ENCODE results near the gene PRRC2C. TPM values are rescaled to one million over a fixed set of nuclear protein-coding genes. Genes with fewer than 3 reads are reported as not detected.
A peak's percentile ranks its signal among the peaks of the same experiment; 100 is the strongest.

The PRRC2C gene
- total and polyA plus RNA-seq, 2 of the 13 experiments (the other 11 are each of a cell fraction or from before 2014, with no cell fraction given), result 46.2 to 57.0 TPM

DNA sequence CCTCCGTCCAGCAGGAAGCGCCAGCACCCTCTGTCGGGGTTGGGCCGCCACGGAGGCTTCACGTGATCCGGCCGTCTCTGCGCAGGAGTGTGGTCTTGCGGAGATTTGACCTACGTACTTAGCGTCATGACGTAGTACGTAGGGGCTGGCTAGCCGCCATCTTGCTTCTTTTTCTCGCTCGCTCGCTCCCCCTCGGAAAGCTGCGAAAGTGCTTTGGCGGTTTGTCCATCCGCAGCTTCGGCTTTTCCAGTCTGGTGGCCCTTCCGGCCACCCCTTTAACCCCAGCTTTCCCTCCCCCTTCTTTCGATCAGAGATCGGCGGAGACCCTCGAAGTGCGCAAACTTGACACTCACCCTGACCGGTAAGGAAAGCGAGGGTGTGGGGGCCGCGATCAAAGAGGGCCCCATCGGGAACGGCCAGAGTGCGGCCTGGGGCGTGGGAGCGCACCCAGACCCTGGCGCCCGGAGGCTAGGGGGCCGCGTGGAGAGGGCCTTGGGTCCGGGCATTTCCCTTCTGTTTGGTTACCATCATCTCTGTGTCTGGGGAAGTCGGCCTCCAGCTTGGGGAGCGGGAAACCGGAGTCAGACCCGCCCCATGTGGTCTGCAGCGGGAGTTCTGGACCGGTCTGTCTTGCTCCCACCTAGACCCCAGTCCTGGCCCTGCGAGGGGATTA, at the start of gene PRRC2C (continued):
- TF ChIP-seq, protein P1, sequence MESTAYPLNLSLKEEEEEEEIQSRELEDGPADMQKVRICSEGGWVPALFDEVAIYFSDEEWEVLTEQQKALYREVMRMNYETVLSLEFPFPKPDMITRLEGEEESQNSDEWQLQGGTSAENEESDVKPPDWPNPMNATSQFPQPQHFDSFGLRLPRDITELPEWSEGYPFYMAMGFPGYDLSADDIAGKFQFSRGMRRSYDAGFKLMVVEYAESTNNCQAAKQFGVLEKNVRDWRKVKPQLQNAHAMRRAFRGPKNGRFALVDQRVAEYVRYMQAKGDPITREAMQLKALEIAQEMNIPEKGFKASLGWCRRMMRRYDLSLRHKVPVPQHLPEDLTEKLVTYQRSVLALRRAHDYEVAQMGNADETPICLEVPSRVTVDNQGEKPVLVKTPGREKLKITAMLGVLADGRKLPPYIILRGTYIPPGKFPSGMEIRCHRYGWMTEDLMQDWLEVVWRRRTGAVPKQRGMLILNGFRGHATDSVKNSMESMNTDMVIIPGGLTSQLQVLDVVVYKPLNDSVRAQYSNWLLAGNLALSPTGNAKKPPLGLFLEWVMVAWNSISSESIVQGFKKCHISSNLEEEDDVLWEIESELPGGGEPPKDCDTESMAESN (CRISPR knock-in tag; conservative IDR thresholded peaks at IDR 0.05), result 0 out of 2 replicates have a peak, but pooled peaks have one; percentile 42
- TF ChIP-seq DPF2 (CRISPR knock-in tag; IDR thresholded peaks at IDR 0.05; ENCODE audit: borderline replicate concordance, low read depth) (no peak), ZNF326 (CRISPR knock-in tag; IDR thresholded peaks at IDR 0.05; ENCODE audit: borderline replicate concordance) (no peak), SIX1 (CRISPR knock-in tag; IDR thresholded peaks at IDR 0.05; ENCODE audit: borderline replicate concordance) (no peak), ZNF775 (CRISPR knock-in tag; IDR thresholded peaks at IDR 0.05; ENCODE audit: borderline replicate concordance) (no peak), KMT2B (CRISPR knock-in tag; IDR thresholded peaks at IDR 0.05) (peak; percentile 90), ZFP1 (CRISPR knock-in tag; IDR thresholded peaks at IDR 0.05) (peak; percentile 54), BHLHE40 (IDR thresholded peaks at IDR 0.05; ENCODE audit: low read length) (peak; percentile 97), FOXM1 (CRISPR knock-in tag; IDR thresholded peaks at IDR 0.05) (no peak), ZSCAN9 (CRISPR knock-in tag; IDR thresholded peaks at IDR 0.05; ENCODE audit: borderline replicate concordance) (peak; percentile 56; the same call in 1 of the 2 replicates), ZSCAN20 (CRISPR knock-in tag; IDR thresholded peaks at IDR 0.05; ENCODE audit: borderline replicate concordance) (no peak), KAT8 (CRISPR knock-in tag; IDR thresholded peaks at IDR 0.05) (peak; percentile 95), MEF2D (CRISPR knock-in tag; IDR thresholded peaks at IDR 0.05) (0 out of 2 replicates have a peak, but pooled peaks have one; percentile 29), NFKB2 (CRISPR knock-in tag; IDR thresholded peaks at IDR 0.05; ENCODE audit: borderline replicate concordance) (peak; percentile 73; the same call in 1 of the 2 replicates), CHD4 (IDR thresholded peaks at IDR 0.05; ENCODE audit: borderline replicate concordance, low read length) (0 out of 2 replicates have a peak, but pooled peaks have one; percentile 20), AGO1 (IDR thresholded peaks at IDR 0.05; ENCODE audit: low read depth, low read length, poor library complexity, severe bottlenecking) (no peak), EEA1 (CRISPR knock-in tag; IDR thresholded peaks at IDR 0.05; ENCODE audit: borderline replicate concordance) (no peak), ASH2L (IDR thresholded peaks at IDR 0.05; ENCODE audit: insufficient read length, low read depth, low read length) (peak; percentile 98), ARNTL (CRISPR knock-in tag; IDR thresholded peaks at IDR 0.05) (peak; percentile 34; the same call in 1 of the 2 replicates), ZNF788 (CRISPR knock-in tag; IDR thresholded peaks at IDR 0.05; ENCODE audit: borderline replicate concordance) (peak; percentile 82; the same call in 1 of the 2 replicates), RBM39 (IDR thresholded peaks at IDR 0.05; ENCODE audit: low read depth, low read length, poor library complexity, severe bottlenecking) (peak; percentile 86), ZNF251 (CRISPR knock-in tag; IDR thresholded peaks at IDR 0.05) (no peak), MAZ (IDR thresholded peaks at IDR 0.05; ENCODE audit: borderline replicate concordance, low read depth, low read length) (peak; percentile 13; the same call in 1 of the 2 replicates), MAZ (CRISPR knock-in tag; IDR thresholded peaks at IDR 0.05; ENCODE audit: low read depth) (peak; percentile 51; the same call in 1 of the 2 replicates), KLF16 (CRISPR knock-in tag; IDR thresholded peaks at IDR 0.05) (peak in 1 of 2 experiments; percentile 70; a peak in 1 of 4 replicates)
- TF ChIP-seq, protein P2, sequence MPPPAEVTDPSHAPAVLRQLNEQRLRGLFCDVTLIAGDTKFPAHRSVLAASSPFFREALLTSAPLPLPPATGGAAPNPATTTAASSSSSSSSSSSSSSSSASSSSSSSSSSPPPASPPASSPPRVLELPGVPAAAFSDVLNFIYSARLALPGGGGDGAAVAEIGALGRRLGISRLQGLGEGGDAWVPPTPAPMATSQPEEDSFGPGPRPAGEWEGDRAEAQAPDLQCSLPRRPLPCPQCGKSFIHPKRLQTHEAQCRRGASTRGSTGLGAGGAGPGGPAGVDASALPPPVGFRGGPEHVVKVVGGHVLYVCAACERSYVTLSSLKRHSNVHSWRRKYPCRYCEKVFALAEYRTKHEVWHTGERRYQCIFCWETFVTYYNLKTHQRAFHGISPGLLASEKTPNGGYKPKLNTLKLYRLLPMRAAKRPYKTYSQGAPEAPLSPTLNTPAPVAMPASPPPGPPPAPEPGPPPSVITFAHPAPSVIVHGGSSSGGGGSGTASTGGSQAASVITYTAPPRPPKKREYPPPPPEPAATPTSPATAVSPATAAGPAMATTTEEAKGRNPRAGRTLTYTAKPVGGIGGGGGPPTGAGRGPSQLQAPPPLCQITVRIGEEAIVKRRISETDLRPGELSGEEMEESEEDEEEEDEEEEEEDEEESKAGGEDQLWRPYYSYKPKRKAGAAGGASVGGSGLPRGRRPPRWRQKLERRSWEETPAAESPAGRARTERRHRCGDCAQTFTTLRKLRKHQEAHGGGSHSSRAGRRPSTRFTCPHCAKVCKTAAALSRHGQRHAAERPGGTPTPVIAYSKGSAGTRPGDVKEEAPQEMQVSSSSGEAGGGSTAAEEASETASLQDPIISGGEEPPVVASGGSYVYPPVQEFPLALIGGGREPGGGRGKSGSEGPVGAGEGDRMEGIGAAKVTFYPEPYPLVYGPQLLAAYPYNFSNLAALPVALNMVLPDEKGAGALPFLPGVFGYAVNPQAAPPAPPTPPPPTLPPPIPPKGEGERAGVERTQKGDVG (CRISPR knock-in tag; IDR thresholded peaks at IDR 0.05; ENCODE audit: borderline replicate concordance), result peak; percentile 68; the same call in 1 of the 2 replicates

Data from HepG2 (cell line).